ENCODE data around the gene AKAP1.
A peak's percentile ranks its signal among the peaks of the same experiment; 100 is the strongest.

The AKAP1 gene, protein sequence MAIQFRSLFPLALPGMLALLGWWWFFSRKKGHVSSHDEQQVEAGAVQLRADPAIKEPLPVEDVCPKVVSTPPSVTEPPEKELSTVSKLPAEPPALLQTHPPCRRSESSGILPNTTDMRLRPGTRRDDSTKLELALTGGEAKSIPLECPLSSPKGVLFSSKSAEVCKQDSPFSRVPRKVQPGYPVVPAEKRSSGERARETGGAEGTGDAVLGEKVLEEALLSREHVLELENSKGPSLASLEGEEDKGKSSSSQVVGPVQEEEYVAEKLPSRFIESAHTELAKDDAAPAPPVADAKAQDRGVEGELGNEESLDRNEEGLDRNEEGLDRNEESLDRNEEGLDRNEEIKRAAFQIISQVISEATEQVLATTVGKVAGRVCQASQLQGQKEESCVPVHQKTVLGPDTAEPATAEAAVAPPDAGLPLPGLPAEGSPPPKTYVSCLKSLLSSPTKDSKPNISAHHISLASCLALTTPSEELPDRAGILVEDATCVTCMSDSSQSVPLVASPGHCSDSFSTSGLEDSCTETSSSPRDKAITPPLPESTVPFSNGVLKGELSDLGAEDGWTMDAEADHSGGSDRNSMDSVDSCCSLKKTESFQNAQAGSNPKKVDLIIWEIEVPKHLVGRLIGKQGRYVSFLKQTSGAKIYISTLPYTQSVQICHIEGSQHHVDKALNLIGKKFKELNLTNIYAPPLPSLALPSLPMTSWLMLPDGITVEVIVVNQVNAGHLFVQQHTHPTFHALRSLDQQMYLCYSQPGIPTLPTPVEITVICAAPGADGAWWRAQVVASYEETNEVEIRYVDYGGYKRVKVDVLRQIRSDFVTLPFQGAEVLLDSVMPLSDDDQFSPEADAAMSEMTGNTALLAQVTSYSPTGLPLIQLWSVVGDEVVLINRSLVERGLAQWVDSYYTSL

DNA sequence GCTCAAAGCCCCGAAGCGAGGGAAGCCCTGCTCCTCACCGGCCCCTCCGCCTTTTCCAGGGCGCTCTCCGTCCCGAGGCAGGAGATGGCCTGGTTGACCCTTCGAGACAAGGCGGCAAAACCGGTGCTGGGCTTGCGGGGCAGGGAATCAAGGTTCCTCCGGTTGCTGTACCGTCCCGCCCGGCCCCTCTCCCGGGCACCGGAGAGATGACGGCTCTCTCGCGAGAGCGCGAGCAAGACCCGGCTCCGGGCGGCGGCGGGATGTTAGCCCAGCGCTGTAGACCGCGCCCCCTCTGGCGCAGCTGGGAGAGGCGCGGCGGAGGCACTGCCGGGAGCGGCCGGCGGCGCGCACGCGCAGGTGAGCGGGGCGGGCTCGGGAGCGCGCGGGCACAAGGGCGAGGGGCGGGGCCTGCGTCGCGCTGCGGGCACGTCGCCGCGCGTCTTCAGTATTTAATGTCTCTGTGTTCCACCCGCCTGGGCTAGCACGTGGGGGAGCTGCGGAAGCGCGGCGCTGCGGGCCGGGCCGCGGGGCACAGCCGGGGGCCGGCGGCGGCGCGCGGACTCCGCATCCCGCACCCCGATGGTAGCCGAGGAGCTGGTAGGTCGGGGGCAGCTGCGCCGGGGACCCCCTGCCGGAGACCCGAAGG lies at the start of gene AKAP1:
Gene AKAP1 (plus strand): TSS at position 445 of the 646 bp plus-strand sequence. CDS start 20,219 bp downstream, outside the sequence.
- peak; percentile 93 for DNase-seq (ENCODE audit: low read depth)

DNA sequence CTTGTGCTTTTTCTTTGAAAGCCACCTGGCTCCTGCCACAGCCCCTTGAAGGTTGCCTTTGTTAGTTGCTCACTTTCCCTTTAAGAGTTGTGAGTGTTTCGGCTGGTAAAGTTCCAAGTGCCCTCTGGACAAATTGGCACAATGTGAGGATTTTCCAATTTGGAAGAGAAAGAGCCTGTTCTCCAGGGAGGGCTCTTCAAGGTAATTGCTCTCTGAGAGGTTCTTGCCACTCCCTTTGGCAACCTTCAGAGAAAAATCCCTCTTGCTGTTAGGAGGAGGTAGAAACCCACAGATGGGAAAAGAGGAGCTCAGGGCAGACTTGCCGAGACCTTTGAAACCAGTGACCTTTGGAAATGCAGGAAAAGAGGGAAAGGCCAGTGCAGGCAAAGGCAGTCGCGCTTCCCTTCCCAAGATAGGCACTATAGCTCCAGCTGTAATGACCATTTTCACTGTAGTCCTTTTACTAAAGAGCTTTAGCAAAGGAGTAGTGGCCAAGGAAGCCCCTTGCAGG lies 49.0 kb upstream of the AKAP1 start:
- DNase-seq (ENCODE audit: low read depth) = no peak

DNA sequence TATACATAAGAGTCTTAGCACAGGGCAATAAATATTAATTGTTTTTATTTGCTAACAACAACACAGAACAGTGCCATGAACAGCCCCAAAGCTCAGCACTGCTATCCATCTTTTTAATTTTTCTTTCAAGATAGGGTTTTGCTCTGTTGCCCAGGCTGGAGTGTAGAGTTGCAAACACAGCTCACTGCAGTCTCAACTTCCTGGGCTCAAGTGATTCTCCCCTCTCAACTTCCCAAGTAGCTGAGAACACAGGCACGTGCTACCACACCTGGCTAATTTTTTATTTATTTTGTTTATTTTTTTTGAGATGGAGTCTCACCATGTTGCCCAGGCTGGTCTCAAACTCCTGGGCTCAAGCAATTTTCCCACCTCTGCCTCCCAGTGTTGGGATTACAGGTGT lies 47.6 kb upstream of the AKAP1 start:
- no peak for DNase-seq (ENCODE audit: low read depth)

DNA sequence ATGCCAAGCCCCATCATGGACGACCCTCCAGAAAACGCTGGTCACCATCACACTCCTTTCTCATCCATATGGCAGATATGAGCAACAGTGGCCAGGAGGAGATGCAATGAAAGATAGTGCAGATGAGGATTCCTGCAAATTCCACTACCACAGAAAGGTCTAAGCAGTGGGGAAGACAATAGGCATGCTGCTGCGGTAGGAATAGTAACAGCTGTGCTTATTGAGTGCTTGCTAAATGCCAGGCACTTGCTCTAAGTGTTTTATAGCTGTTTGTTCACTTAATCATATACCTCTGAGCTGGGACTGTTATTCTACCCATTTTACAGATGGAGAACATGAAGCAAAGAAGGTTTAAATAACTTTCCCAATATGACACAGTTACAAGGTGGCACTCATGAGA lies 46.6 kb upstream of the AKAP1 start:
- DNase-seq (ENCODE audit: low read depth) = no peak

DNA sequence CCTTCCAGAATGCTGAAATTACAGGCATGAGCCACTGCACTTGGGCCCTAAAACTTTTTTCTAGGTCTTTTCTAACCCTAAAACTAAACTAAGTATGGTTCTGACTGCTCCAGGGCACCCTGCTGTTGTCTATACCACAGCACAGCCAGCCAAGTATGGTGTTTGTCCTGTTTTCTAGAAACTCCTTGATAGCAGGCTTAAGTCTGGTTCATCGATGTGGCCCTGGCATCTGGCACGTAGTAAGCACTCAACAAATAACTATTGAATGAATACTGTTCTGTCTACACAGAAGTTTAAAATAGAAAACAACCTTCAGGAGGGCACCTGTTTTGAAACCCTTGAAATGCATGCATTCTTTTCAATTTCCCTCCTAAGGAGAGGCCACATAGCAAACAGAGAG lies 44.5 kb upstream of the AKAP1 start:
- no peak for DNase-seq (ENCODE audit: low read depth)

DNA sequence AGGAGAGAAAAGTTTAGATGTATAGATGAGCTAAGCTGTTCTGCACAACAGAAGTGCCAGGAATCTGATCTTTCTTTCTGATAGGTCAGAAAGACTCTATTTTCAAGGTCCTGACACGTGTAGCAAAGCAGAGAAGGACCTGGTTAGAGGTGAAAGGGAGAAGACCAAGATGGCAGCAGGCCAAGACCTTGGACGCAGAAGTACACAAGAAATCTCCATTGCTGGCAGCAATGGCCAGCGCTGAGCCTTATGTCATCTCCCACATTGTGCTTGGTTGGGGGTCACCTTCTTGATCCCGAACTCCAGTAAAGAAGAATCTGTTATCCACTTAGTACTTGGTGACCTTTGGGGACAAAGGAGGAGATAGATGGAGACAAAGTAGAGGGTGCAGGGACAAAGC lies 41.8 kb upstream of the AKAP1 start:
- no peak for DNase-seq (ENCODE audit: low read depth)

DNA sequence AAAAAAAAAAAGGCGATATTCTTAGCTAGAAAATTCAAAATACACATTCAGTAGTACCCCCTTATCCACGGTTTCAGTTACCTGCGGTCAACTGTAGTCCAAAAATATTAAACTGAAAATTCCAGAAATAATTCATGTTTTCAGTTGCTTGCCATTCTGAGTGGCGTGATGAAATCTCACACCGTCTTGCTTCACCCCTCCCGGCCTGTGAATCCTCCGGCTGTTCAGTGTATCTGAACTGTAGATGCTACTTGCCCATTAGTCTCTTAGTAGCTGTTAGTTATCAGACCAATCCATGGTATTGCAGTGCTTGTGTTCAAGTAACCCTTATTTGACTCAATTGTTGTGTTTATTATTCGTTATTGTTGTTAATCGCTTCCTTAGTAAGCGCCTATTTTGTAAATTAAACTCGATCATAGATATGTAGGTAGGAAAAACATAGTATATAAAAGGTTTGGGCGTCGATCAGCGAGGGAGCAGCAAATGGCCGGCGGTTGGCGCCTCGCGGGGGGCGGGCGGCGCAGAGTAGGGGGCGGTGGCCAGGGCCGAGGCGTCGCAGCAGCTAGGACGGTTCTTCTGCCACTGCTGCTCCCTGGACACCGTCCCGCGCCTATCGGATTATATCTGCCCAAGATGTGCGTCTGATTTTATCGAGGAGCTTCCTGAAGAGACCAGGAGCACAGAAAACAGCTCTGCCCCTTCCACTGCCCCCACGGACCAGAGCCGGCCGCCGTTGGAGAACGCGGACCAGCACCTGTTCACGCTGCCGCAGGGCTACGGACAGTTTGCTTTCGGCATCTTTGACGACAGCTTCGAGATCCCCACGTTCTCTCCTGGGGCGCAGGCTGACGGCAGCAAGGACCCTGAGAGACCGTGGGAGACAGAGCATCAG lies 39.8 kb upstream of the AKAP1 start:
- DNase-seq (ENCODE audit: low read depth) = no peak

DNA sequence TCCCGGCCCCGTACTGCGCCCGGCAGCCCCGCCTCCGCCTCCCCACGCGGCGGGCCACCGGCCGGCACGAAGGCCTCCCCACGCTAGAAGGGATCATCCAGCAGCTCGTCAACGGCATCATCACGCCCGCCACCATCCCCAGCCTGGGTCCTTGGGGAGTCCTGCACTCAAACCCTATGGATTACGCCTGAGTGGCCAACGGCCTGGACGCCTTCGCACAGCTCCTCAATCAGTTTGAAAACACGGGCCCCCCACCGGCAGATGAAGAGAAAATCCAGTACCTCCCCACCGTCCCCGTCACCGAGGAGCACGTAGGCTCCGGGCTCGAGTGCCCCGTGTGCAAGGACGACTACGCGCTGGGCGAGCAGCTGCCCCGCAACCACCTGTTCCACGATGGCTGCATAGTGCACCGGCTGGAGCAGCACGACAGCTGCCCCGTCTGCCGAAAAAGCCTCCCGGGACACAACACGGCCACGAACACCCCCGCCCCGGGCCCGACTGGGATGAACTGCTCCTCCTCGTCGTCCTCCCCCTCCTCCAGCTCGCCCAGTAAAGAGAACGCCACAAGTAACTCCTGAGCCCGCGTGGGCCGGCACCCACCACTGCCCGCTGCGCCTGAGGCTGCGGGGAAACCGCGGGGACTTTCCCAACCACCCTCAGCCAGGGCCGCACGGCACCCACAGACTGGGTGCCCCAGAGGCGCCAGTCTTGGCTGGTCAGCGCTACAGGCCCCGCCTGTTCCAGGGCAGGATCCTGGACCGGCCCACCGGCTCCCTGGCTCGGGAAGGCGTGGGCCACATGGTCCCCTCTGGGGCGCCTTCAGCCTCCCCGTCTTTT lies 39.0 kb upstream of the AKAP1 start:
- DNase-seq (ENCODE audit: low read depth) = no peak

DNA sequence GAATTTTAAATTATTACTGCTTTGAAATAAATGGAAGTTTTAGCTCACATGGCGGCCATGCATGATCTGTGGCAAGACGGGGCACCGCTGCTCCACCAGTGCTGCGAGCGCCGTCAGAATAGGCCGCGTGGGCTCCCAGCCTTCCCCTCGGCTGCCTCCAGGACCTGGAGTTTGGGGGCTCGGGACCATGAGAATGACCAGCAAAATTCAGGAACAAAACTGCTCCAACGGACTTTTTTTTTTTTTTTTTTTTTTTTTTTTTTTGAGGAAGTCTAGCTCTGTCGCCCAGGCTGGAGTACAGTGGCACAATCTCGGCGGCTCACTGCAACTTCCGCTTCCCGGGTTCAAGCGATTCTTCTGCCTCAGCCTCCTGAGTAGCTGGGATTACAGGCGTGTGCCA lies 38.3 kb upstream of the AKAP1 start:
- no peak for DNase-seq (ENCODE audit: low read depth)

DNA sequence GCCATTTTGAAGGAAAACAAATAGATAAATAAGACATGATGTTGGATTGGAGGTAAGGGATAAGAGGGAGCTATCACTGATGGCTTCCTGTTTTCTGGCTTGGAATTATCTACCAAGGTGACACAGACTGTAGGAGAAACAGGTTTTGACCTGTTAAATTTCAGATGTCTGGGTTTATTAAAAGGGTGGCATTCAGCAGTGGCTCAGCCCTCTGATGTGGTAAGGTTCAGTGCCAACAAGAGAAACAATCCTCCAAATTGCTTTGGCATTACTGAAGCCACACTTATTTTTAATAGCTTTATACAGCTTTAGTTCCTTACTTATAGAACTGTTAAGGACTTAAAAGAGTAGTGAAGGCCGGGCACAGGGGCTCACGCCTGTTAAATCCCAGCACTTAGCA lies 37.0 kb upstream of the AKAP1 start:
- DNase-seq (ENCODE audit: low read depth) = no peak

DNA sequence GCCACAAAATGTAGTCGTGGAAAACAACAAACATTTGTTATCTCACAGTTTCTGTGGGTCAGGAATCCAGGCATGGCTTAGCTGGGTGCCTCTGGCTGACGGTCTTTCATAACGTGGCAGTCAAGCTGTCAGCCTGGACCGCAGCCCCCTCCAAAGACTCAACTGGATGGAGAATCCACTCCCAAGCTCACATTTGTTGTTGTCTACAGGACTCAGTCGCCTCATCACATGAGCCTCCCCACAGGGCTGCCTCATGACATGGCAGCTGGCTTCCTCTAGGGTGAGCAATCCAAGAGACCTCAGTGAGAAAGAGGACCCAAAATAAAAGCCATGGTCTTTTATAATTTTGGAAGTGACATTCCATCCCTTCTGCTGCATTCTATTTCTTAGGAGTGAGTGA lies 34.7 kb upstream of the AKAP1 start:
- DNase-seq (ENCODE audit: low read depth) = no peak

DNA sequence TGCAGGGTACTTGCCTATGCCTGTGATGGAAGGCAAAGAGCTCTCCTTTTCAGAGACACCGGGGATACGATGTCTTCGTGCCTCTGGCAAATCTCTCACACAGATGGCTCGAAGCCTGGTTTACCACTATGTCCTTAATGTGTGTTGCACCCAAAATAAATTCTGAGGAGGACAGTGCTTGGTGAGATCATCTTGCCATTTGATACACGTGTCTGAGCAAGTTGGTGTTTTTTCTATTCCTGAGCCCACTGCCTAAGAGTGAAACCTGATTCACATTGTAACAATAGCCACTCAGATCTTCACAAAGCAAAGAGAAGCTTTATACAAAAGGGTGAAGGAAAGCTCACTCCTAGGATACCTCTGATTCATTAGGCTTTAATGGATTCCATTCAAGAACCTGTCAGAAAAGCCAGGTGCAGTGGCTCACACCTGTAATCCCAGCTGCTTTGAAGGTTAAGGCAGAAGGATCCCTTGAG lies 33.1 kb upstream of the AKAP1 start:
- DNase-seq (ENCODE audit: low read depth) = no peak

DNA sequence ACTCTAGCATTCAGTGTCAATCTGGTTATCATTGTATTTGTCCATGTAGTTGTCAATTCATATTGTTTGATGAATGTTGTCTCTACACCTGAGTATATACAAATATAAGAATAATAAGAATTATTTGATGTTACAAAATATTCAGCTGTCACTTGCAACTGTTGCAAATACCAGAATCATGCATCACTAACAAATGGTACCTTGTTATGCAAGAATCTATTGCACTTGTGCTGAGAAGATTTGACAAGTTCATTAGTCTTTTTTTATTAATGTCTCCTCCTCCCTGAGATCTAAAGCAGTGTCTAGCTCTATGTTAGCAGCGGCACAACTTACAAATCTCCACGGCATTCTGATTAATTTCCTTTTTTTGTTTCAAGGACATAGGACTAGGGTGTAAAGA lies 22.2 kb upstream of the AKAP1 start:
- DNase-seq (ENCODE audit: low read depth) = no peak

DNA sequence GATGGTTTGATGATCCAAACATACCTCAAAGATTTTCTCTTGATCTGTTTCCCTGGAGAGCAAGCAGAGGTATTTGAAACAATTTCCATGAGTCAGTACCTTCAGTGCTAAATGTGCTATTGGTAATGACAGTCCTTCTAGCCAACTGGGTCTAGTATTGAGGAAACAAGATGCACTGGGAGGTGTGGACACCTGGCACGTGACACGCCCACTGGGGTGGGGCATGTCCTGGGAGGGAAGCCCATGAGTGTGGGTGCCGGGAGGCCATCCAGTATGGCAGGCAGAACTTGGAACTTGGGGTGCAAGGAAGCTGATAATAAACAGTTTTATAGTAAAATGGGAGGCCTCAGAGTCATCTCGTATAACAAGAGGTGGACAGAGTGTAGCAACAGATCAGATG lies 17.9 kb upstream of the AKAP1 start:
- DNase-seq (ENCODE audit: low read depth) = no peak

DNA sequence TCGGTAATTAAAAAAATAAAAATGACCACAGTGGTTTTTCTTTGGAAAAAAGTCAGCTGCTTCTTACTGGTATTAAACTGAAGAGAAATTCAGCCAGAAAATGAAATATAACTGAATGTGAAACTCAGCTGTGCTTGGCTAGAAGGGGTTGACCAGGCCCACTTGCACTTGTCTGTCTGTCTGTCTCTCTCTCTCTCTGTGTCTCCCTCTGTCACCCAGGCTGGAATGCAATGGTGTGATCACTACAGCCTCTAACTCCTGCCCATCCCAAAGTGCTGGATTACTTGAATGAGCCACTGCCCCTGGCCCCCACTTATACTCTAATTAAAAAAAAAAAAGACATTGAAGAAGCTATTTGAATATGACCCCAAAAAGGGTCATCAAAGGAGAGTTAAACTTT lies 17.3 kb upstream of the AKAP1 start:
- no peak for DNase-seq (ENCODE audit: low read depth)

DNA sequence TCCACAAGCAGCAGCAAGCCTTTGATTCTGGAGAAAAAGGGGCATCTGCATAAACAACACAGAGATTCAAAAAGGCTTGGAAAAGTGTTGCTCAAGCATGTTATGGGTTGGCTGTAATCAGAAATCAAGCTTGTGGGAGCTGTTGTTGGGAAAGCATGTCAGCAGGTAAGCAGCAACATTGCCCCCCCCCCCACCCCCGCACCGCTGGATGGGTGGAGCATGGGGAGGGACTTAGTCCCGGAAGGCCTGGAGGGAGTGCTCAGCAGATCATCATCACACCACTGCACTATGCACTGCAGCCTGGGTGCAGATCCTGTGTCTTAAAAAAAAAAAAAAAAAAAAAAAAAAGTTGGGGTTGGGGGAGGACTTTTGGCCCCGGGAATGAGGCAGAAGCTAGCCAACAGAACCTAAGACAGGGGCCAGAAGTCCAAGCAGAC lies 16.8 kb upstream of the AKAP1 start:
- no peak for DNase-seq (ENCODE audit: low read depth)

DNA sequence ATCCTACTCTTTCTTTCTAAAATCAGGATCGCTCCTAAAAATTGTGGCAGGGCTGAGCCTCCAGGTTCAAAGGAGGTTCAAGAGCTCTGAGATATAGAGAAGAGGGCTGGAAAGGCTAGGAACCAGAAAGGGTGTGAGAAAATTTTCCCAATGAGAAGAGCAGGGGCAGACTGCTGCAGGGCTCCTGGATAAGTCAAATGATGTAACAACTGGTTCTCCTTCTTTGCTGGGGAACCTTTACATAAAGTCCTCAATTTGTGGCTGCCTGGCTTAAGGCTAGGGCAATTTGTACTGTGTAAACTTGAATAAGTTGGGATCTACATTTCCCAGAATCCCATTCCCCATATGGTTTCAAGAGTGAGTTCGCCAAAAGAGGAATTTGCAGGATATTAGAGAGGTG lies 16.3 kb upstream of the AKAP1 start:
- DNase-seq (ENCODE audit: low read depth) = no peak

DNA sequence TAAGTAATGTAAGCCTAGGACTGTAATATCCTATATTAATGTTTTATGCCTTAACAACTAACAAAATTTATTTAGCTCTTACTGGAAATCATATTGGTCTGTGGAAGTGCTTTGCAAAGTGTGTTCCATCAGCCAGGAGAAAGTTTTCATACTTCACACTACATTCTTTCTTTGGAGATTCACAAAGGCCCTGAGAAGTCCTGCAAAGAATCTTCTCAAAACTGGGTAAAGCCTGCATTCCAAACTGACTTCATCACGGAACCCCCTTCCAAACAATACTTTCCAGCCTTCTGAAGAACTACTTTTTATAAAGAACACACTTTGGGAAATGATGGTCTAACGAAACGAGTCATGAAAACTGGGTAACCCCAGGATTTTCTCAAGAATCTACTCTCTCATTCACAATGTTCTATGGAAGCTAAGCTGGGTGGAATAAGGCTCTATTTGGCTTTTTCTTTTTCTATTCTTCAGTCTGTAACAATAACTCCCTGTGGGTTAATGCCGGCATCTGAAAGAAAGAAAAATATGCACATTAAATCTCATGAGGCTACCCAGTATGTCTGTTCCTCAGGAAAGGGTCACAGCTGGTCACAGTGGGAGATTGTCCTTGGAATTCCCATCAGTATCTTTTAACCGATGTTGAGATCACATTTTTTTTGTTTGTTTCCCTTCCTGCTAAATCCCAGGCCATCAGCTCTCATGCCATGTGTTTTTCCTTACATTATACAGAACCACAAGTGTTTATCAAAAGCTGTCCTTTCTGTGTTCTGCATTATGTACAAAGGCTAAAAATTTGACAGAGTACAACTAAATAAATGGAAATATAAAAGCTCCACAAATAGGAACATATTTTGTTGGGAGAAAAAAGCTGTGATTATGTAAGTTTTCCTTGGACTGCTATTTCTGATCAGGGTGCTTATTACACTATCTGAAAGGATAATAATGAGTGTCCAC lies 12.8 kb upstream of the AKAP1 start:
- DNase-seq (ENCODE audit: low read depth) = no peak

DNA sequence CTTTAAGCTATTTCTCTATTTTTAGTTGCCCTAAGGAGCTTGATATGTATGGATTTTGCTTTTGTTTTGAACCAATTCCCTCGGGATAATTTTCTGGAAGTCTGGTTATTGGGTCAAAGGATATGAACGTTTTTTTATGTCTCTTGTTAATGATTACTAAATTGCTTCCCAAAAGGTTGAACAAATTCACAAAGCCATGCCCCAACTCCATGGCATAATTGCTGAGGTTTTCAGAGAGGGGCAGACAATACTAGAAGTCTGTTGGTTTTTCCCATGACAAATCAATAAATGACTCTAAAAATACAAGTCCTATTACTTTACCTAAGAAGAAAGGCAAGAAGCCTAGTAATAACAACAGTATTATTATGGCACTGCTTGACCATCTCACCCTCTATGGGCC lies 11.4 kb upstream of the AKAP1 start:
- DNase-seq (ENCODE audit: low read depth) = no peak

Measured in T-helper 22 cell (primary cell).